OCI-M2 (cell line): ENCODE results near the gene LARGE2.

Experiments
- DNase-seq: peaks from one replicate; lab custom pipeline; 2025; ENCODE audit not compliant: unreplicated experiment; lab: John Stamatoyannopoulos, UW

The LARGE2 gene

GRCh38 chr11:45922425-45923082 lies at the start of gene LARGE2:
TSS of gene LARGE2 (plus strand) at chr11:45922656. CDS start at chr11:45922883, 227 bp downstream.
- no peak for DNase-seq

GRCh38 chr11:45876401-45876800 lies 46.1 kb upstream of the LARGE2 start:
- DNase-seq, result no peak

GRCh38 chr11:45877221-45877620 lies 45.2 kb upstream of the LARGE2 start:
- no peak for DNase-seq

- no peak for DNase-seq
Observed at GRCh38 chr11:45877845-45878244, 44.6 kb upstream of the LARGE2 start.

- no peak for DNase-seq
Observed at GRCh38 chr11:45879803-45880686, 42.4 kb upstream of the LARGE2 start.

GRCh38 chr11:45880772-45881570 lies 41.5 kb upstream of the LARGE2 start:
- DNase-seq, result no peak

- DNase-seq, result no peak
Observed at GRCh38 chr11:45881708-45882368, 40.6 kb upstream of the LARGE2 start.

GRCh38 chr11:45884596-45885185 lies 37.8 kb upstream of the LARGE2 start:
- DNase-seq, result no peak

- no peak for DNase-seq
Observed at GRCh38 chr11:45885274-45885920, 37.1 kb upstream of the LARGE2 start, which contains the start of gene MAPK8IP1. TSS of gene MAPK8IP1 (plus strand) at chr11:45885651. CDS start at chr11:45885821, 170 bp downstream.

GRCh38 chr11:45885921-45886721 lies 36.3 kb upstream of the LARGE2 start:
- no peak for DNase-seq

- DNase-seq, result no peak
Observed at GRCh38 chr11:45886816-45887520, 35.5 kb upstream of the LARGE2 start.

- DNase-seq, result no peak
Observed at GRCh38 chr11:45887587-45887986, 34.9 kb upstream of the LARGE2 start.

GRCh38 chr11:45889555-45889954 lies 32.9 kb upstream of the LARGE2 start:
- no peak for DNase-seq

GRCh38 chr11:45889966-45890365 lies 32.5 kb upstream of the LARGE2 start:
- no peak for DNase-seq

- DNase-seq, result no peak
Observed at GRCh38 chr11:45890886-45891550, 31.4 kb upstream of the LARGE2 start.

- no peak for DNase-seq
Observed at GRCh38 chr11:45892856-45893255, 29.6 kb upstream of the LARGE2 start.

GRCh38 chr11:45894555-45895247 lies 27.8 kb upstream of the LARGE2 start:
- DNase-seq, result no peak
